HG02884 (cell line): ENCODE measurements around the gene CLEC2B.
"Not testable (repeated sequence)": the region's sequence is repeated elsewhere in the genome, so short reads cannot be mapped to it uniquely, and the experiment has no call there.

Experiments
- ATAC-seq: cut with Tn5 transposase; IDR thresholded peaks from one replicate; pipeline ENCODE4 v1.9.1; 2021; ENCODE audit warnings: mild to moderate bottlenecking, moderate library complexity; ENCODE audit not compliant: unreplicated experiment

Gene CLEC2B

DNA sequence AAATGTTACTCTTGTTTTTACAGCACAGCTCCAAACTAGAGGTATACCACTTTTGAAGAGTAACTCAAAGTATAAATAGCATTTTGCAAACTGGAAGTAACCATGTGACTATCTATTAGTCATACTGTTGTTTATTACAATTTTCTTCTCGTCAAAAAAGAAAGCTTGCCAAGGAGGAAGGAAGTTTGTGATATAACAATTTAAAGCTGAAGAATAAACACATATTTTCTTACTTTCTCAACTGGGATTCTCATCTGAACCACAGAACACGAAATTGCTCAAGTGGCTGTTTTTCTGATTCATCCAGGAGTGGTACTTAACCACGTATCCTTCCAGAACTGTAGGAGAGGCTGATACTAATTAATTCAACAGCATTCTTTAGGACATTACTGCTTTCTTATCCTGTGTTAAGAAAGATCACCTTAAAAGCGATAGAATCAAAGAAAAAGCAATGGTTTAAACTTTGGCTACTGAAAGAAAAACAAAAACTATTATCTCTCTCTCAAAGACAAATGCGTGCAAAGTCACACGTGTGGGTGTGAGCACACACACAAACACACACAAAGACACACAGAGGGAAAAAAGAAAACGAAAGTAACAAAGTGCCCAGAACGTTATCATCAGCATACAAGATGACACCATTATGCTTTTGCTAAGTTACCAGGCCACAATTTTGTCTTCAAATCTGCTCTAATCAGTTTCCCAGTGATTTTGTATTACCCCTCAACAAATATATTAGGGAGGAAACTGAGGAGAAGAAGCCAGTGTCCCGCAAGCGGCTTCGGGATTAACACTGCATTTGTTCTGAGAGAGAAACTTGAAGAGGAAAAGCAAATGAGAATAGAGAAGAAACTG is at the start of gene CLEC2B:
TSS of gene CLEC2B (minus strand) at position 48 of the 855 bp plus-strand sequence.
- peak; percentile 39 for ATAC-seq

DNA sequence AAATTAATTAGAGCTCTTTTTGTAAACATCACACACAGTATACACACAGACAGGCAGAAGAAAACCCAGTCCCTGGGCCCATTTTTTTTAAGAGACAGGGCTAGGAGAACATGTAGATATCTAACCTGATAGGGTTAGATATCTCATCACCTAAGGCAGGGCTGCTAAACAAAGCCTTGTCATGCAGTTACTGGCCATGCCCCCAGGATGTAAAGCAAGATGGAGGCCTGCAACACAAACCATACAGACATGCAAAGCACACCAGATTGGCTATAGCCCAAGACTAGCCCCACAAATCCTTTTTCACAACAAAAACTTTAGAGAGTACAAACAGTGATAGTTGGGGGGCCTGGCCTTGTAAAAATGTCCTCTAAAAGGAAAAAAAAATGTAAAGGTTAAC is 42.6 kb upstream of the CLEC2B start:
- no peak for ATAC-seq

GRCh38 chr12:9910716-9911421 is 41.7 kb upstream of the CLEC2B start:
- no peak for ATAC-seq

GRCh38 chr12:9909724-9910123 is 40.6 kb upstream of the CLEC2B start:
- ATAC-seq: no peak

DNA sequence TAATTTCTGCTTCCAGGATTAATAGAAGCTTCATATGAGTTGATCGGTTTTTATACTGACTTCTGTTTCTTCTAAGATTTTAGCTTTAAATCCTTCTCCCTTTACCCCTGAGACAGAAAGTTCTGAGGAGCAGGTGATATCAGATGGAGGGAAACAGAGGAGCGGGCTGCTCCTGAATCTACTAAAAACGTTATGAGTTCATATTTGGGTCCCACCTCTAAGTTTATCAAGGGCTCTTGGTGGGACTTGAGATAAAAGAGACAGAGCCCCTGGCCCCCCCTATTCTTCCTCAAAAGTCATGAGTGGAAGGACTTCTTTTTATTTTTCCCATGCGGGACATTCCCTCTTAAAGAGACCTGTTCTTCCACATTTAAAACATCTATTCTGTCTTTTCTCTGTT is 39.2 kb upstream of the CLEC2B start:
- no peak for ATAC-seq

GRCh38 chr12:9907769-9908168 is 38.6 kb upstream of the CLEC2B start:
- ATAC-seq: no peak

DNA sequence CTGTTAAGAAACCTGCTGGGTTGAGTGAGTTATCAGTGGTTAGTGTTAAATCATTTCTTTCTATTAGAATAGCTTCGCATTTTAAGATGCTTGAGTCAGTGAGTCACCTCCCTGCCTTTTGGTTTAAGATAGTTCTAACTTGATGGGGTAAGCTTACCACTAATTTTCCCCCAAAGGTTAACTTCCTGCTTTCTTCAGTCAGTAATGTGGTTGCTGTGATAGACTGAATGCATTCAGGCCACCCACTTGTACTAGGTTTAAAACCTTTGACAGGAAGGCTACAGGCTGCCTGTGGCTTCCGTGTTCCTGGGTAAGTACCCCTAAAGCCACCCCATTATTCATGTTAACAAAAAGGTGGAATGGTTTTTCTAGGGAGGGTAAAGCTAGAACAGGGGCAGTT is 37.7 kb upstream of the CLEC2B start:
- ATAC-seq: no peak

DNA sequence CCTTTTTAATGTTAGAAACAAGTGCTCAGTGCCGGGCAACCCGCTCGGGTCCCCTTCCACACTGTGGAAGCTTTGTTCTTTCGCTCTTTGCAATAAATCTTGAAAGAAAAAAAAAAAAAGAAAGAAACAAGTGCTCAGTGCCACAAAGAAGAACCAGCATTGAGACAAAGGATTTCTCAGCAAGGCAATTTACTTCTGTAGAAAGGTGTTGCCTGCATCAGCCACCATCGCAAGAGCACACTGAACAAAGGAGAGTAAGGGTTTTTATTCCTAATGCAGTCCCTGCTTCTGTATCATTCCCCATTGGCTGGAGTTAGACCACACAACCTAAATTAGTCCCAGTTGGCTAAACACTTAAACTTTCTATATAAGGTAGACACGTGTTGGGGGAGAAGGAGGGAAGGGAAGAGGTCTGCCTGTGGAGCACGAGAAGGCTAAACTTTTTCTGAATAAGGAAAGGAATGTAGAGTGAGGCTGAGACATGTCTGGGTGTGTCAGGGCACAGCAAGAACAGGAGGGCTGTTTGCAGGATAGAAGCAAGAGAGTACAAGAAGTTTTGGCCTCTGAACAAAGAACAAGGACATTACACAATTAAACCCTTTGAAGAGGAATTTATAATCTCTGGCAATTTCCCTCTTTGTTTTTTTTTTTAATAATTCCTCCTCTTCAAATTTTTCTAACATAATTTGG is 33.5 kb upstream of the CLEC2B start:
- ATAC-seq: no peak

GRCh38 chr12:9900930-9901329 is 31.8 kb upstream of the CLEC2B start:
- ATAC-seq: no peak

- no peak for ATAC-seq
These were observed 30.1 kb upstream of the CLEC2B start for GRCh38 chr12:9899209-9899608.

DNA sequence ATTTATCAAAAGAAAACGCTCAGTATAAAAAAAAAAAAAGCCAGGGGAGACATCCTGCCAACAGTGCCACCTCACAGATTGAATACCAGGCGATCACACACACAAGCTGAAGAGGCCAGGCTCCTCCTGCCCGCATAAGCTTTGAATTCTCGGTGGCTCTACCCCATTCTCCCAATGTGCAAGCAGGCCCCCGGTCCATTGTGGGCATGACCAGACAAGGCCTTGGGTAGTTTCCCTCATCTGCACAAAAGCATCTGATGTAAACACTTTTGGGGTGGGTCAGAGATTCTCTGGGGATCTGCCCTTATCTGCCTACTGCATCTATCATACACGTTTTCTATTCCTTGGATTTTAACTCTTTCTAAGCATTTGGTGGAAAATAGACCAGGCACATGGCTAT is 28.4 kb upstream of the CLEC2B start:
- ATAC-seq: no peak

- no peak for ATAC-seq
These were observed 26.2 kb upstream of the CLEC2B start for GRCh38 chr12:9895215-9895971.

DNA sequence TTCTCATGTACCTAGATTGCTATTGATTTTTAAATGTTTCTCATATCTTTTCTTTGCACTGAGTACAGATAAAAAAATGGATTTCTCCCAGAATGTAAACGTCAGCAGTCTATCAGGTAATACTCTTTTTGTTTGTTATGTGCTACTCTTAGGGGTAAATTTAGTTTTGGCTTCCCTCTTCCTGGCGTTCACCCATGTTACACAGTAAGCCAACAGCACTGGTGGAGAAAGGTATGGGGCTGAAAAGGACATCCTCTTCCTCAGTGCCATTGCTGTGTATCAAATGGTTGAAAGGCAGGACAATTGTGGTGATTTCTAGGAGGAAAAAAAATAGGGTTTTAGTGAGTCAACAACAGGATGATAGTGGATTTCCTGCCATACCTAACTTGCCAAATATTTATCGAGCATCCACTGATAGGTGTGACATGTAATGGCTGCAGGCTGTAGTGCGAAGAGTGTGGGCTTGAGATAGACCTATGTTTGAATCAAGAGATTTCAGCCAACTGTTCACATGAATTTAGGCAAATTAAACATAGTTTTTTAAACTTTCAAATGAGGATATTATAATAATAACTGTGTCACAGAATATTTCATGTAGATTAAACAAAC is 19.6 kb upstream of the CLEC2B start:
- ATAC-seq: no peak

GRCh38 chr12:9883175-9883574 is 14.0 kb upstream of the CLEC2B start:
- no peak for ATAC-seq

DNA sequence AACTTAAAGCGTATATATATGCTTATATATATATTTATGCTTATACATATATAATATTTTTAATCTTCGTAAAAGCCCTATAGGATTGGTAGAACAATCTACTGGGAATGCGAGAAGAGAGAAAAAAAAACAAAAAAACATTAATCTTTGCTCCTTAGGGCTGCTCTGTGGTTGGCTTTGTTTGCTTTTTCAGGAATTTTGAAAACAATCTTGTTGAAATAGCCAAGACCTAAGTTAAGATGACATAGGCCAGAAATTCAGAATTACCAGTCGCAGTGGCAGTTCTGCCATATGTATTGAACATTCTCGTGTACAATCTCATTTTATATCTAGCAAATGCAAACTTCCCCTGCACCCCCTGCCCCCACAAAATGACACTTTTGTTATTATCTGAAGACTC is 12.8 kb upstream of the CLEC2B start:
- no peak for ATAC-seq

GRCh38 chr12:9881246-9881645 is 12.1 kb upstream of the CLEC2B start, which contains the start of gene KLRF2:
KLRF2 (plus strand) TSS chr12:9881489; CDS start chr12:9881596, 107 bp downstream.
- no peak for ATAC-seq

DNA sequence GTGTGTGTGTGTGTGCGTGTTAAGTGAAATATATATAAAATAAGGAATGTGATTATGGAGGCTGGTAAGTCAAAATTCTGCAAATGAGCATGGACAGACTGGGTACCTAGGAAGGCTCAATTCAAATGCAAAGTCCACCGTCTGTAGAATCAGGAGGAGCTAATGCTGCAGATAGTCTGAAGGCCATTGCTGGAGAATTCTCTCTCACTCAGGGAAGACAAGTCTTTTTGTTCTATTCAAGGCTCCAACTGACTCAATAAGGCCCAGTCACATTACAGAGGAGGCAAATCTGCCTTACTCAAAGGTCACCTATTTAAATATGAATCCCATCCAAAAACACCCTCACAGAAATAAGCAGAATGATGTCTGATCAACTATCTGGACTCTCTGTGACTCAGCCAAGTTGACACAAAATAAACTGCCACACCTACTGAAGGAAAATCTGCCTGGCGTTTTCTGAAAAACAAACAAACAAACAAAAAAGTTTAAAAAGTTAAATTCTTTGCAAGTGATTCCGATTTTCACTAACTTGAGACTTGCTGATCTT is 11.5 kb upstream of the CLEC2B start:
- no peak for ATAC-seq

GRCh38 chr12:9876120-9876519 is 7.0 kb upstream of the CLEC2B start:
- ATAC-seq: not testable (repeated sequence)

DNA sequence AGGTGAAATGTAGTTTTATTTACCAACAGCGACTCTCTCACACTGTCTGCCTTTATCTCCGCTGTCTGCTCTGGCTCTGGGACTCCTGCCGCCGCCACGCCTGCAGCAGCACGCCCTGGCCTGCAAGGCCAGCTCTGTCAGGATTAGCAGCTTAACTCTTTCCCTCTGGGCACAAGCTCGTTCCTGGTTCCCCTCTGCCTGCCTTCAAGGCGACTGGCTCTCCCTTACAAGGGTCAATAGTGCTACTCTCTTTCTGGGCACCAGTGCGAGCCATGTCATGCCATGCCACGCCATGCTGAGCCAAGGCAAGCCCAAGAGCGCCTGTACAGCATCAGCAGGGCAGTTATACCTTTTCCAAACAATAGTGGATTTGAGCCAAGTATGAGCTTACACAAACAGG is 3.6 kb upstream of the CLEC2B start:
- ATAC-seq: no peak

GRCh38 chr12:9872162-9872561 is 3.0 kb upstream of the CLEC2B start:
- no peak for ATAC-seq
